Activated T-cell treated with anti-CD3 and anti-CD28 coated beads, Interleukin-2, amount 50 U/mL, for 72 hours (primary cell): ENCODE measurements around the gene ACTG1. TPM values are rescaled to one million over a fixed set of nuclear protein-coding genes. Genes with fewer than 3 reads are reported as not detected.

Experiments
- ATAC-seq, 2 donors: fragments of 150-1000 bp; cut with Tn5 transposase; replicated peaks in 1 of 2; 2 replicates each; pipeline ENCODE4 v1.10.0; 2021; ENCODE audit warnings: moderate library complexity in 2 of 2, mild to moderate bottlenecking in 1 of 2
- DNase-seq, 2 donors: peaks; one replicate each; pipeline ENCODE4 v3.0.0; 2021 to 2022; ENCODE audit warnings: mixed read lengths in 1 of 2
- H3K27ac Mint-ChIP-seq: one replicate; pipeline ENCODE4 v1.8.0; 2022; ENCODE audit warnings: mild to moderate bottlenecking, moderate library complexity, mixed read lengths
- H3K27me3 Mint-ChIP-seq: one replicate; pipeline ENCODE4 v1.8.0; 2022; ENCODE audit warnings: low read depth, mixed read lengths
- H3K36me3 Mint-ChIP-seq, 2 donors: one replicate each; pipeline ENCODE4 v1.8.0; 2022; ENCODE audit warnings: mixed read lengths in 2 of 2, mild to moderate bottlenecking in 1 of 2; ENCODE audit not compliant: insufficient read depth in 2 of 2
- H3K4me1 Mint-ChIP-seq: one replicate; pipeline ENCODE4 v1.8.0; 2022; ENCODE audit warnings: low read depth, mixed read lengths
- H3K4me3 Mint-ChIP-seq, 2 donors: one replicate each; pipeline ENCODE4 v1.8.0; 2022; ENCODE audit warnings: mild to moderate bottlenecking in 2 of 2, mixed read lengths in 2 of 2, moderate library complexity in 2 of 2
- H3K9me3 Mint-ChIP-seq, 2 donors: one replicate each; pipeline ENCODE4 v1.8.0; 2022; ENCODE audit warnings: mixed read lengths in 2 of 2
- total RNA-seq, 2 donors: library from RNA; stranded (reverse); gene quantifications; one replicate each; pipeline ENCODE4 v1.2.3, GENCODE V29; 2022

The ACTG1 gene
- total RNA-seq, 2 donors from 2014 or later = 3,862 to 3,966 TPM

- H3K27ac Mint-ChIP-seq = no peak overlapping the region
- peaks cover 16% of the 10 kb centered on the region for H3K4me1 Mint-ChIP-seq
- peak overlapping the region; percentile 36 to 68 for H3K4me3 Mint-ChIP-seq
Observed at GRCh38 chr17:81489012-81489997, 23.3 kb downstream of the ACTG1 start.

GRCh38 chr17:81488276-81488860 lies 24.2 kb downstream of the ACTG1 start:
- H3K36me3 Mint-ChIP-seq = no peaks in the 10 kb centered on the region
- H3K4me1 Mint-ChIP-seq = peaks cover 18% of the 10 kb centered on the region
- DNase-seq (no peak), ATAC-seq (peak; percentile 2 to 5)
- peaks cover 31% of the 10 kb centered on the region for H3K27me3 Mint-ChIP-seq
- H3K27ac Mint-ChIP-seq = no peak overlapping the region
- H3K9me3 Mint-ChIP-seq = no peaks in the 10 kb centered on the region
- peak overlapping the region; percentile 14 to 52 for H3K4me3 Mint-ChIP-seq

More at GRCh38 chr17:81489012-81489997, 23.3 kb downstream of the ACTG1 start:
- H3K27me3 Mint-ChIP-seq = peaks cover 31% of the 10 kb centered on the region
- DNase-seq = no peak
- no peaks in the 10 kb centered on the region for H3K36me3 Mint-ChIP-seq
- ATAC-seq = no peak
- no peaks in the 10 kb centered on the region for H3K9me3 Mint-ChIP-seq

- Mint-ChIP-seq H3K27me3 (peaks cover 35% of the 10 kb centered on the region), H3K4me3 (peak overlapping the region; percentile 64 to 75), H3K4me1 (peaks cover 25% of the 10 kb centered on the region), H3K9me3 (no peaks in the 10 kb centered on the region), H3K27ac (no peak overlapping the region), H3K36me3 (no peaks in the 10 kb centered on the region)
- peak; percentile 85 for ATAC-seq
- DNase-seq = peak; percentile 84 to 87
Observed at GRCh38 chr17:81487487-81488275, 24.9 kb downstream of the ACTG1 start.

- no peak for DNase-seq
- ATAC-seq = no peak
- Mint-ChIP-seq H3K27ac (no peak overlapping the region), H3K4me1 (peaks cover 31% of the 10 kb centered on the region), H3K36me3 (no peaks in the 10 kb centered on the region), H3K27me3 (peaks cover 41% of the 10 kb centered on the region), H3K4me3 (peak overlapping the region; percentile 64 to 75), H3K9me3 (no peaks in the 10 kb centered on the region)
Observed at GRCh38 chr17:81487089-81487486, 25.5 kb downstream of the ACTG1 start.

GRCh38 chr17:81486199-81486810 lies 26.3 kb downstream of the ACTG1 start:
- no peaks in the 10 kb centered on the region for H3K36me3 Mint-ChIP-seq
- peaks cover 36% of the 10 kb centered on the region for H3K4me1 Mint-ChIP-seq
- peaks cover 45% of the 10 kb centered on the region for H3K27me3 Mint-ChIP-seq
- no peak for ATAC-seq
- H3K9me3 Mint-ChIP-seq = no peaks in the 10 kb centered on the region
- H3K27ac Mint-ChIP-seq = no peak overlapping the region
- H3K4me3 Mint-ChIP-seq = peak overlapping the region in 1 of 2 donors; percentile 45
- no peak for DNase-seq

- ATAC-seq = peak; percentile 67
- peaks cover 43% of the 10 kb centered on the region for H3K27me3 Mint-ChIP-seq
- no peak overlapping the region for H3K27ac Mint-ChIP-seq
- H3K4me3 Mint-ChIP-seq = peak overlapping the region; percentile 44 to 75
- H3K36me3 Mint-ChIP-seq = no peaks in the 10 kb centered on the region
- H3K9me3 Mint-ChIP-seq = no peaks in the 10 kb centered on the region
- peak; percentile 91 to 95 for DNase-seq
- peaks cover 36% of the 10 kb centered on the region for H3K4me1 Mint-ChIP-seq
Observed at GRCh38 chr17:81484195-81484979, 28.2 kb downstream of the ACTG1 start.

GRCh38 chr17:81483862-81484194 lies 28.8 kb downstream of the ACTG1 start:
- Mint-ChIP-seq H3K36me3 (no peaks in the 10 kb centered on the region), H3K27me3 (peaks cover 42% of the 10 kb centered on the region), H3K4me3 (peak overlapping the region; percentile 44 to 75), H3K4me1 (peaks cover 36% of the 10 kb centered on the region), H3K27ac (no peak overlapping the region), H3K9me3 (no peaks in the 10 kb centered on the region)
- ATAC-seq (peak in 1 of 2 donors; percentile 9), DNase-seq (no peak)

GRCh38 chr17:81483085-81483861 lies 29.3 kb downstream of the ACTG1 start:
- Mint-ChIP-seq H3K4me1 (peaks cover 36% of the 10 kb centered on the region), H3K9me3 (no peaks in the 10 kb centered on the region), H3K4me3 (peak overlapping the region; percentile 44 to 75), H3K27ac (no peak overlapping the region), H3K27me3 (peaks cover 43% of the 10 kb centered on the region), H3K36me3 (no peaks in the 10 kb centered on the region)
- ATAC-seq (no peak), DNase-seq (peak; percentile 46 to 47)

- Mint-ChIP-seq H3K9me3 (no peaks in the 10 kb centered on the region), H3K4me3 (peak overlapping the region in 1 of 2 donors; percentile 75), H3K4me1 (peaks cover 36% of the 10 kb centered on the region), H3K36me3 (no peaks in the 10 kb centered on the region), H3K27ac (no peak overlapping the region), H3K27me3 (peaks cover 49% of the 10 kb centered on the region)
- DNase-seq = no peak
- no peak for ATAC-seq
Observed at GRCh38 chr17:81482673-81483072, 29.9 kb downstream of the ACTG1 start.

- Mint-ChIP-seq H3K36me3 (no peaks in the 10 kb centered on the region), H3K4me1 (peaks cover 32% of the 10 kb centered on the region), H3K27ac (no peak overlapping the region), H3K9me3 (no peaks in the 10 kb centered on the region), H3K4me3 (peak overlapping the region; percentile 72 to 75), H3K27me3 (peaks cover 49% of the 10 kb centered on the region)
- DNase-seq = no peak
- ATAC-seq = no peak
Observed at GRCh38 chr17:81481815-81482505, 30.6 kb downstream of the ACTG1 start.
